HG03520 (cell line): ENCODE results near the gene ZNF827.
A peak's percentile ranks its signal among the peaks of the same experiment; 100 is the strongest.

Experiments
- ATAC-seq: cut with Tn5 transposase; IDR thresholded peaks from one replicate; pipeline ENCODE4 v1.9.1; 2021; ENCODE audit warnings: mild to moderate bottlenecking, moderate library complexity; ENCODE audit not compliant: unreplicated experiment

ZNF827 gene

DNA sequence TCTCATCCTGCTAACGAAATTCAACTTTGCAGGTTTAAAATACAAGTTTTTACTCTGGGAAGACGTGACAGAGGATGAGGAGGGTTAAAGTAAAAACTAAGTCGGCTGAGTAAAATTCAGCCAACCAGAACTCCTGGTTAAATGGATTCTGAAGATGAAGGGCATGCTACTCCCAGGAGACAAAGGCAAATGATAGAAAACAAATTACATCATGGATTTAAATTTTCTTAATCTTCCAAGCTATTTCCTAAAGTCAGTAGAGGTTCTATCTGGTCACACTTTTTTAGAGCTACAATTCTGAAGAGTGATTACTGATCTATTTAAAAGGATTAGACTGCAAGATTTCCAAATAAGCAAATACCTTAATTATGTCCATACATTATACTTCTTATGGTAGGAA lies 47.9 kb downstream of the ZNF827 start:
- ATAC-seq: no peak

DNA sequence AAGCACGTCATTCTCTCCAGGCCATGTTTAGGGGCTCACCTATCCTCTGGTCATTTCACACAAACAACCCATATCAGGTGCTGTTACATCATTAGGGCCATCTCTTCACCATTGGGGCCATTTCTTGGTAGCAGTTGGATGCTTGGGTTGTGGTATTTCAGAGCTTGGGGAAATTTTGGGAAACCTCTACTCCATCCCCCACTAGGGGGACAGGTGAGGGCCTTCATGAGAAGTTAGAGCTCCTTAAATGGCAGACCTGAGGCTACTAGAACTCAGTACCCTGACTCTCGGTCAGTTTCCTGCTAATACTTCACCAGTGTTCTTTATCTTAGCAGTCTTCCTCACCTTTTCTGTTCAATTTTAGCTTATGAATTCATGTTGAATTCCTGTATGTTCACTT lies 50.2 kb downstream of the ZNF827 start:
- no peak for ATAC-seq

- ATAC-seq: no peak
Measured at GRCh38 chr4:145887241-145887991, 51.2 kb downstream of the ZNF827 start.

DNA sequence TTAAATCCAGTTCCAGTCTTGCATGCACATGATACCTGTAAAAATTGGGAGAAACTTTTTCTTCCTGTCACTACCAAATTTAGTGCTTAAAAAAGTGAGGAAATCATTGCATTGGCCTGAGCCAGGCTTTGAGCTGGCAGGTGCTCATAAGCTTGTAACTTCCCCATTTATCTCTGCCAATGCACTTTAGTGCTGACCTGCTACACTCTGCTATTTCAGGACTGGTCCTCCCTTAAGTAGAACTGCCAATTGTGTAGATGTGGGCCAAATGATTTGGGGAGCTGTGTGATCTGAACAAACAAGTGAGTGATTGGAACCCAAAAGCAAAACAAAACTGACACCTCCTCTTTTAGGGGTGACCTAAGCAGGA lies 51.8 kb downstream of the ZNF827 start:
- no peak for ATAC-seq

DNA sequence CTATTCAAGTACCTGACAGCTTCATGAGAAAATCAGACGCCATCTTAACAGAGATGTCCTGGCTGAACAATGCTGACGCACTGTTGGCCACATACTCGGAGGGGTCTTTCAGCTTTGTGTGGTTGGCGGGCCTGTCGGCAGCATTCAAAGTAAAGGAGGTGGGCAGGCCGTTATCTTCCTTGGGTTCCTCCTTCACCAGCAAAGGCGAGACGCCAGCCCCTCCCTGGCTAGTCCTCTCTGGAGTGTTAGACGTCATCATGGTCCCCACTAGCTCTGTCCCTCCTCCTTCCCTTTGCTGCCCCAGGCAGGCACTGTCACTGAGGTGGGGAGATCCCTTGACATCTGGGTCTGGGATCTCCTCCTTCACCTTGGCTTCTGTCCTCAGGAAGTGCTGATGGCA lies 53.0 kb downstream of the ZNF827 start:
- ATAC-seq: no peak

GRCh38 chr4:145884775-145885174 lies 53.8 kb downstream of the ZNF827 start:
- no peak for ATAC-seq

DNA sequence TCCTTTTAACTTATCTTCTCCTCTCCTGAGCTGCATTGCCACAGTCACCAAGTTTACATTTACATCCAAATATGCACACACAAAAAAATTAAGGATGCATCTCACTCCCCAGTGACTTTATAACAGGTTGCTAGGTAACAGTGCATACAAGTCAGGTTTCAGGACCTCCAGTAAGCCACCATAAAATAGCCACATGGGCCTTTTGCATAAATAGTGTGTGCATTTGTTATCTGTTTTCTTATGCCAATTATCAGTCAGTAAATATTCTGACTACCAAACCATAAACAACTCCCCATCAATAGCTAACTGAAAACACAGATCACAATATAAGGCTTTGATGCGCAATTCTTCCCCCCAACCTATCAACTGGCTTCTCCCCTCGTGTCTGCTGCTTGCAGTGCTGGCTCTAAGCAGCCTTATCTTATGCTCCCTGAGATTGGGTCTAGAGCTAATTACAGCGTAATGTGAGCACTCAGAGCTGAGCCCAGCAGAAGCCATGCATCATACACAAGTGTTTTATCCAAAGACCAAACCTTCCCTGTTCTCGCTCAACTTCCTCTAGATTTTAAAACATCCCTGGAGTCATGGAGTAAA lies 55.4 kb downstream of the ZNF827 start:
- no peak for ATAC-seq

- no peak for ATAC-seq
Measured at GRCh38 chr4:145882604-145883003, 56.0 kb downstream of the ZNF827 start.

DNA sequence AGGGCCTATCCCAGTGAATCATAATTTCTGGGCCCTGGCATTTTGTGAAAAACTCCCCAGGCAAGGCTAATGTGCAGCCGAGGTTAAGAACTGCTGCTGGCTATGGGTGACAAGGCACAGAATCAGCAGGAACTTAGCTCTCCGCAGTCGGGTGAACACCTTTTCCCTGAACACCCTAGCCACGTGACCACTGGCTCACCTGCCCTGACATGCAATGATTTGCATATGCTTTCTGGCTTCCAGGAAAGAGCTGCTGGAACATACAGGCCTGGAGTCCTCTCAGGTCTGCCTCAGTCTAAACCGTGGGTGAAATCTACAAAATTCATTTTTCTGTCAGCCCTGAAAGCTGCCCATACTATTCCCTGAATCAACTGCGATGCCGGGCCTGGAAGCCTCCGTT lies 56.6 kb downstream of the ZNF827 start:
- no peak for ATAC-seq

DNA sequence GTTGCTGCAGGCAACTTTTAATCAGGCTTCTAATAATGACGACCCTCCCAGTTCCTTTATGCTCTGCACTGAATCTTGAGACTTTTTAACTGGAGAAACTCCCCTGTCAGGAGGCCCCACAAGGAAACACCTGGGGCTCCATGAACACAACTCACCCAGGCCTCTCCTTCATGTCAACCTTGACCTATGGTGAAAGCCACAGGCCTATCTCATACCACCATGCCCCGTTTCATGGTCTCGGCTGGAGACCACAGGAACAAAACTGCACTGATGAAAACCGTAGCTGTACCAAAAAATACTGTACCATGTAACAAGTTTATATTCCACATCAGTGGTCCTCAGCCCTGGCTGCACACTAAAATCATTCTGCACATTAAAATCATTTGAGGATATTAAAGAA lies 57.0 kb downstream of the ZNF827 start:
- no peak for ATAC-seq

DNA sequence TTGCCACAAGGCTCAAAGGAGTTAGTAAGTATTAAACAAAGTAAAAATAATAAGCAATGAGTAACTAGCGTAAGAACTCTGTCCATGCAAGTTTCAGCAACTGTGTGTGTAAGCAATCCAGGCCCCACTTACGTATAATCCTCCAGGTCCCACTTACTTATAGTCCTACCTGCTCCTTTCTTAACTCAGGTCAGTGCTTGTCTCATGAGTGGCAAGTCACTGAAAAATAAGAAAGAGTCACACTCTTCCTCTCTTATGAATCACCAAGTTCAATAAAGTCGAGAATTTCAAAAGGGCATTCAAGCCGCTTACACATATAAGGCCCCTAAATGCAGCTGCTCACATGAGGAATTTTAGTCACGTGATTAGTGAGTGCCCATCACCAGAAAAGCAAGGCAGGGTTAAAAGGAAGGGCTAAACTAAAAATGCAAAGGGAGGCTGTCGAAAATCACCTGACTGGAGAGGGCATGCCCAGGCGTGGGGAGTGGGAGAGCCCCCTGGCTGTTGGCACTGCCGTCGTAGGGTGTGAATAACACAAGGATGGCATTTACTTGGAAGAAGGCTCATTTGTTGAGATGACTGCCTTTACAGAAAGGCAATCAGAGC lies 58.2 kb downstream of the ZNF827 start:
- no peak for ATAC-seq

DNA sequence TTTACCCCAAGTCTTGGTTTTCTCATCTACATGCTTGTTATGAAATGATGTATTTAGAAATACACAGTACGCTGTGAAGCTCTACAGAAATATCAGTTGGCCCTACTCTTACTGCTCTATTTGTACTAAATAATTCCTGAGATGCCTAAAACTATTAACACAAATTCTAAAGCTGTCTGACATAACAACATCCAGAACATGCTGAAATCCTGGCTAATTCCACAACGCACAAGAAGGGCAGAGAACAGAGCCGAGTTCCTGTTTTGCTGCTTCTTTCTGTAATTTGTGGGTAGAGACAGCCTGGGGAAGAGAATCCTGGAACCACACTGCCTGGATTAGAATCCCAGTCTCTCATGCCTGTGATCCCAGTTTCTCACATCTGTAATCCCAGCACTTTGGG lies 59.0 kb downstream of the ZNF827 start:
- ATAC-seq: no peak

- no peak for ATAC-seq
Measured at GRCh38 chr4:145878501-145879435, 59.9 kb downstream of the ZNF827 start.

DNA sequence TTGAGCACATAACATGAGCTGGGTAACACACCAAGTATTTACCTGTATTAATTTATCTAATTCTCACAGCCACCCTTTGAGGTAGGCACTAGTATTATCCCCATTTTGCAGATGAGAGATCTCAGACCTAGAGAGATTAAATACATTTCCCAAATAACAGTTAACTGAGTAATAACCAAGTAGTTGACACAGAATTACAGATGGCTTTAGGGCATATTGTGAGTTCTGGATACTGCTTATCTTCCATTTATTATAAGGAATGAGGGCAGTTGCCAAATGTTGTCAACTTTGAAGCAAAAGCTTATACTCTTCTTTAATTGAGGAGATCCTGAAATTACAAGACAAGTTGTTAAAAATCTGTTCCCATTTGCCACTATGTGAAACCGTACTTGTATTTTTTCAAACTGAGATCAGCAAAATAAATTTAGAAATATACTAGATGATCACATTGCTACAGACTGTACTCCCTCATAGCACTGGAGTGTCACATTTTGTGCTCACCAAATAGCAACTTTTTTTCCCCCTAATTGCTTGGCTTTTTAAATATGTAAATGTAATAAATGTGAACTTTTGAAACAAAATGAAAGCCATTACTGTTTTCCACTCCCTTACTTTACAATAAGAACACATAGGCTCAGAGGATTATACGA lies 62.0 kb downstream of the ZNF827 start:
- ATAC-seq: no peak

- ATAC-seq: no peak
Measured at GRCh38 chr4:145873901-145874300, 64.7 kb downstream of the ZNF827 start.

DNA sequence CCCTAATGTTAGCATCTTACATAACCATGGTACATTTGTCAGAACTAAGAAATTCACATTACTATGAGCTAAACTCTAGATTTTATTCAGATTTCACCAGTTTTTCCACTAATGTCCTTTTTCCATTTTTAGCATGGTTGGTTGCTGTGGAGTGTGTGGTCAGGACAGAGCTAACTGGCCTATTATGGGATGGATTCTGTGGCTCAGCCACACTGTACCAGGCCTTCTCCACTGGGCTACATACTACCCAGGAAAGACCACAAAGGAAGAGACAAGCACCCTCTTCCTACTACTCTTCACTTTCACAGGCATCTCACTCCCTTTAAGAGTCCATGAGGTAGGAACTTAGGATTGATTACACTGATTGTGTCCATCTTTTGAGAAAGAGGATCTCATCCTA lies 67.4 kb downstream of the ZNF827 start:
- ATAC-seq: no peak

GRCh38 chr4:145870155-145871020 lies 68.2 kb downstream of the ZNF827 start:
- ATAC-seq: no peak

- ATAC-seq: peak; percentile 75
Measured at GRCh38 chr4:145868637-145869409, 69.8 kb downstream of the ZNF827 start.

GRCh38 chr4:145867406-145867805 lies 71.2 kb downstream of the ZNF827 start:
- no peak for ATAC-seq
